A172 (cell line): ENCODE results near the gene PTPN9. TPM values are rescaled to one million over a fixed set of nuclear protein-coding genes. Genes with fewer than 3 reads are reported as not detected.

ENCODE experiments used
- DNase-seq: peaks from one replicate; pipeline ENCODE4 v3.0.0-alpha.2; 2015; ENCODE audit warnings: low spot score
- total RNA-seq: library from RNA; depleted of rRNA; stranded (reverse); fragments of >200 nt; shearing (Covaris generic); gene quantifications from 2 replicates; pipeline ENCODE4 v1.2.3, GENCODE V29; 2014; rRNA removed

The PTPN9 gene
- total RNA-seq, 1 experiment from 2014 or later, result 19.2 TPM

- DNase-seq, result no peak
Observed at GRCh38 chr15:75422554-75422953, 156.6 kb downstream of the PTPN9 start.

- no peak for DNase-seq
Observed at GRCh38 chr15:75420698-75421097, 158.4 kb downstream of the PTPN9 start.

GRCh38 chr15:75416584-75416983, 162.5 kb downstream of the PTPN9 start:
- no peak for DNase-seq

Other genes starting within 250 kb of the PTPN9 start
- 145 and 148 TPM in 2 replicates for gene COMMD4, start 243.3 kb downstream of the PTPN9 start, total RNA-seq
- gene NEIL1, start 232.3 kb downstream of the PTPN9 start, total RNA-seq, result 0.12 and 0.48 TPM in 2 replicates
- gene MAN2C1, start 210.7 kb downstream of the PTPN9 start, total RNA-seq, result 32.6 and 42.6 TPM in 2 replicates
- 12.8 and 19.2 TPM in 2 replicates for gene SIN3A, start 127.6 kb downstream of the PTPN9 start, total RNA-seq
- gene SNUPN, start 46.4 kb upstream of the PTPN9 start, total RNA-seq, result 39.3 and 53.6 TPM in 2 replicates
- 103 and 141 TPM in 2 replicates for gene IMP3, start 60.9 kb upstream of the PTPN9 start, total RNA-seq
- 9.3 and 14.1 TPM in 2 replicates for gene SNX33, start 68.6 kb upstream of the PTPN9 start, total RNA-seq
- gene CSPG4, start 133.5 kb upstream of the PTPN9 start, total RNA-seq, result 132 and 171 TPM in 2 replicates